Colonic mucosa (tissue), 4 donors: ENCODE measurements around the gene PPP2CA. TPM values are rescaled to one million over a fixed set of nuclear protein-coding genes. Genes with fewer than 3 reads are reported as not detected.
A peak's percentile ranks its signal among the peaks of the same experiment; 100 is the strongest.
"Not testable (repeated sequence)": the region's sequence is repeated elsewhere in the genome, so short reads cannot be mapped to it uniquely, and the experiment has no call there.

Experiments
- DNase-seq: peaks from one replicate; pipeline ENCODE4 v3.0.0-alpha.2; 2020
- H3K27ac ChIP-seq: fragments of 200-600 bp; one replicate; pipeline ENCODE4 v1.8.0; 2021
- H3K27me3 ChIP-seq: fragments of 200-600 bp; one replicate; pipeline ENCODE4 v1.8.0; 2021
- H3K36me3 ChIP-seq: fragments of 200-600 bp; one replicate; pipeline ENCODE4 v1.8.0; 2021
- H3K4me1 ChIP-seq: fragments of 200-600 bp; one replicate; pipeline ENCODE4 v1.8.0; 2021; ENCODE audit warnings: mild to moderate bottlenecking
- H3K4me3 ChIP-seq: fragments of 200-600 bp; one replicate; pipeline ENCODE4 v1.8.0; 2021
- H3K9ac ChIP-seq, 2 donors: one replicate each; pipeline ENCODE4 v1.7.0; 2013; ENCODE audit warnings: control low read depth in 2 of 2, low read depth in 2 of 2, low read length in 2 of 2
- H3K9me3 ChIP-seq: fragments of 200-600 bp; one replicate; pipeline ENCODE4 v1.8.0; 2021
- intact Hi-C: fragments of 100-400 bp; cut with DNase I; formaldehyde crosslinking; loops from one replicate; pipeline ENCODE4 v1.14.1; 2022
- total RNA-seq, 2 donors: library from RNA; stranded (reverse); fragmentation: NEBNext Ultra II Directional in 1 of 2; extraction: Animal tissue kit (Norgen Biotek cat#: 25700) in 1 of 2; gene quantifications; one replicate each; pipeline ENCODE4 v1.2.1, GENCODE V29; 2021
- TF ChIP-seq, protein P1 (sequence below): fragments of 200-600 bp; IDR thresholded peaks from one replicate; pipeline ENCODE4 v1.8.0; 2022; ENCODE audit warnings: antibody characterized with exemption, mild to moderate bottlenecking
- donor health status: healthy.
- donor health status: DM: no; HTN: no; CAD: no.
- donor health status: DM: no; HTN: no; CAD: no.

The PPP2CA gene
- total RNA-seq, 2 donors from 2014 or later = 147 to 150 TPM

DNA sequence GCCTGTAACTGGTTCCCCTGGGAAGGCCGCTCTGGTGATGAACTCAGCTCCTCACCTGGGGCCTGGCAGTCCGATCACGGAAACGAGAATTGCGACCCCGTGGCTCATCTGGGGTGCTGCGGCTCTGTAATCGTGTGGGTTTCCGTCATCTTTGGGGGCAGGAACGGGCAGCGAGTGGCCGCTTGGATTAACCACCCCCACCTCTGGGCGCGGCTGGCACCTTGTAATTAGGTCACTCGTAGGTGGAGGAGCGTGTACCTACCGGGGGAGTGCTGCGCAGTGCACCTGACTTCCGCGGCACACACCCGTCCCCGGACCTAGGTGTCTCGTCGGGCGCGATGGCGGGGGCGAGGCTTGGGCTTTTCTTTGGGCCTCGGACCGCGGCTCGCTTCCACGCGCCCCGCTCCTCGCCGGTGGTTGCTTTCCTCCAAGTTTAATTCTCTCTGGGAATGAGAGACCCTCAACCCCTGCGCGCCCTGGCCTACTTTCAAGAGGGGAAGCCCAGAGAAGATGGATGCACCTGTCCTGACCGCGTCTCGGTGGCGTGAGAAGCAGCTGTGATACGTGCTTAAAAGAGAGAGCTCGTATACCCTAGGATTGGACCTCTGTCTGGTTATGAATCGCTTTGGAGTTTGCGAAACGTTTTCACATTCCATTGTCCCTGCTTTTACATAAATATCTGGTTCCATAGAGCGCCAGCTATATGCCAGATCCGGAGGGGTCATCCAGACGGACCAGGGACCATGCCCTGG, 744 bp upstream of the PPP2CA start:
- Histone ChIP-seq H3K9ac (peak overlapping the region; percentile 93 to 97), H3K9me3 (no peaks in the 10 kb centered on the region), H3K36me3 (no peaks in the 10 kb centered on the region), H3K4me1 (peaks cover 20% of the 10 kb centered on the region), H3K4me3 (peak overlapping the region; percentile 80), H3K27ac (peak overlapping the region; percentile 100), H3K27me3 (no peaks in the 10 kb centered on the region)
- TF ChIP-seq, protein P1, sequence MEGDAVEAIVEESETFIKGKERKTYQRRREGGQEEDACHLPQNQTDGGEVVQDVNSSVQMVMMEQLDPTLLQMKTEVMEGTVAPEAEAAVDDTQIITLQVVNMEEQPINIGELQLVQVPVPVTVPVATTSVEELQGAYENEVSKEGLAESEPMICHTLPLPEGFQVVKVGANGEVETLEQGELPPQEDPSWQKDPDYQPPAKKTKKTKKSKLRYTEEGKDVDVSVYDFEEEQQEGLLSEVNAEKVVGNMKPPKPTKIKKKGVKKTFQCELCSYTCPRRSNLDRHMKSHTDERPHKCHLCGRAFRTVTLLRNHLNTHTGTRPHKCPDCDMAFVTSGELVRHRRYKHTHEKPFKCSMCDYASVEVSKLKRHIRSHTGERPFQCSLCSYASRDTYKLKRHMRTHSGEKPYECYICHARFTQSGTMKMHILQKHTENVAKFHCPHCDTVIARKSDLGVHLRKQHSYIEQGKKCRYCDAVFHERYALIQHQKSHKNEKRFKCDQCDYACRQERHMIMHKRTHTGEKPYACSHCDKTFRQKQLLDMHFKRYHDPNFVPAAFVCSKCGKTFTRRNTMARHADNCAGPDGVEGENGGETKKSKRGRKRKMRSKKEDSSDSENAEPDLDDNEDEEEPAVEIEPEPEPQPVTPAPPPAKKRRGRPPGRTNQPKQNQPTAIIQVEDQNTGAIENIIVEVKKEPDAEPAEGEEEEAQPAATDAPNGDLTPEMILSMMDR = no peak
- peak; percentile 89 for DNase-seq
- intact Hi-C loops = loop anchor here (5.0 kb wide), 1 partner anchor 44 kb away; no protein-coding TSS in a partner anchor

DNA sequence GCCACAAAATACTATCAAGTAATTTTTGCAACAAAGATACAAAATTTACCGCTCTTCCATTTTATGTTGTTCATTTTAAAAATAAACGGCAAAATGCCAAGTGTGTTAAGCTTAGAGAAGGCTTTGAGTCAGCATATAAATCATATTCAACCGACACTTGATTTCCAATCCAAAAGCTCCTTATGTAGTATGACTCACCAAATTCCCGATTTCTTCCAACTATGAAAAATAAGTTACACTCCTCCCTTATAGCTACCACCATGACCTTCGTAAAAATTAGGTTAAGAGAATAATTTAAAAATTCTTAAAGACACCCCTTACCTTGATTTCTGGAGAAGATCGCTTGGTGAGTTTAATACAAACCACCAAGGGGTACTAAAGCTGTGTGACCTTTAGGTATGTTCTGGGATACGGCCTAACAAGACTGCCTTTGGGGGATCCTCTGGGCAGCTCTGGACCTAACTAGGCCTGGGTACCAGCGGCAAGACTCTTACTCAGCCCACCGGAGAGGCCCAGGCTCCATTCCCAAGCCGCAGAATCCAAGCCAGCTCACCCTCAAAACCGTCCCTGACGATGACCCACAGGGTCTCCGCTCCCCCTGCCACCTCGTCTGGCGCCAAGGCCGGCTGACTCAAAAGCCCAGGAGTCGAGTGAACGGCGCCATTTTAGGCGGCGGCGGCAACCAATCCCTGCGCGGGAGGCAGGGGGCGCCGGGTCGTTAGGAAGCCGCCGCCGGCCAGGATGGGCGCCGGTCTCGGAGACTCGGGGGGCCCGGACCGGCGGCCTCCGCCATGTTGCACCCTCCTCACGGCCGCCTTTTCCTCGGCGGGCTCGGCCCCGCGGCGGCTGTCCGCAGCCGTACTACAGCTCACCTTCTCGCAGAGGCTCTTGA, 739 bp downstream of the PPP2CA start:
- Histone ChIP-seq H3K9ac (peak overlapping the region; percentile 97 to 100), H3K4me1 (peaks cover 20% of the 10 kb centered on the region), H3K4me3 (peak overlapping the region; percentile 80), H3K27me3 (no peaks in the 10 kb centered on the region), H3K36me3 (no peaks in the 10 kb centered on the region), H3K27ac (peak overlapping the region; percentile 100), H3K9me3 (no peaks in the 10 kb centered on the region)
- peak; percentile 62 for DNase-seq
- TF ChIP-seq, protein P1 = no peak
- intact Hi-C loops = loop anchor here (5.0 kb wide), 1 partner anchor 43 kb away; no protein-coding TSS in a partner anchor

DNA sequence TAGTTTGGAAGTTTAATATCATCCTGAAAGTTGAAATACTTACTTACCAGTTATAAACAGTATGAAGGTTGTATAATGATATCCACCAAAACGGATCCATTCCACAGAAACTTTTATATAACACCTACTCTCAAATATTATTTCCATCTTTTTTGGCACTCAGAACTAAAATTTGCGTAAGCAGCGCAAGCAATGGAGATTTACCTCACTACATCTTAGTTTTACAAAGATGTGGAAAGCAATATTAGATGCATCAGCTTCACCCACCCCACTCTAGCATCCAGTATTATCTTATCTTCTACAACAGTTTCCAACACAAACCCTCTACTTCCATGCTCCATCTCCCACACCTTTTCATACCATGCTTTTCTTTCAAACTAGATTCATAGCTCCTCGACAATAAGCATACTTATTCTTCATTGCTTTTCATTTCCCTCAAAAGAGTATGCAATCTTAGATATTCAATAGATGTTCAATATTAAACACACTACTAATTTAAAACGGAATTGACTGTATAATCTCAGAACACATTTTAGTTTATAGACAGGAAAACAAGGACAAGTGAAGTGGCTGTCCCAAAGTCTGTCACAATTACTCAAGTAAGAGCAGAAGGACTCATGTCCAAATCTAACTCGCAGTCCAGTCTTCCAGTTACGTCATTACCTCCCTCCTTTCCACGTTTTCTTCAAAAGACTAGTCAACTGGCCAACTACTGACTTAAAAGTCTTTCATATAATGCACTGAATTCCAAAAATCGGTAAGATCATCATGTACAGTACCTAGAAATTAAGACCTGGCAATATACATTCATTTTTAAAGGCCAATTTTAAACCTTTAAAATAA, 2.2 kb downstream of the PPP2CA start:
- TF ChIP-seq, protein P1 = no peak
- H3K27ac ChIP-seq = no peak overlapping the region
- intact Hi-C loops = no loop called here
- H3K4me1 ChIP-seq = peaks cover 24% of the 10 kb centered on the region
- H3K4me3 ChIP-seq = peak overlapping the region; percentile 80
- no peaks in the 10 kb centered on the region for H3K27me3 ChIP-seq
- H3K9me3 ChIP-seq = no peaks in the 10 kb centered on the region
- peak overlapping the region in 1 of 2 donors; percentile 97 for H3K9ac ChIP-seq
- no peak for DNase-seq
- H3K36me3 ChIP-seq = no peaks in the 10 kb centered on the region

DNA sequence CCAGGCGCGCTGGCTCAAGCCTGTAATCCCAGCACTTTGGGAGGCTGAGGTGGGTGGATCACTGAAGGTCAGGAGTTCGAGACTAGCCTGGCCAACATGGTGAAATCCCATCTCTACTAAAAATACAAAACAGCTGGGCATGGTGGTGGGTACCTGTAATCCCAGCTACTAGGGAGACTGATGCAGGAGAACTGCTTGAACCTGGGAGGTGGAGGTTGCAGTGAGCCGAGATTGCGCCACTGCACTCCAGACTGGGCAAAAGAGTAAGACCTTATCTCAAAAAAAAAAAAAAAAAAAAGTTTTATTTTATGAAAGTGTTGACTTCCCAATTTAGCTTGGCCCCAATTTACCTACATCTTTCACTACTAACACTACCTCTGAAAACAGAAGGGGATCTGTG, 4.2 kb downstream of the PPP2CA start:
- H3K36me3 ChIP-seq, H3K9ac ChIP-seq, DNase-seq, H3K9me3 ChIP-seq, H3K27me3 ChIP-seq, H3K4me3 ChIP-seq, intact Hi-C loops, H3K27ac ChIP-seq: not testable (repeated sequence)
- peaks cover 17% of the 10 kb centered on the region for H3K4me1 ChIP-seq

DNA sequence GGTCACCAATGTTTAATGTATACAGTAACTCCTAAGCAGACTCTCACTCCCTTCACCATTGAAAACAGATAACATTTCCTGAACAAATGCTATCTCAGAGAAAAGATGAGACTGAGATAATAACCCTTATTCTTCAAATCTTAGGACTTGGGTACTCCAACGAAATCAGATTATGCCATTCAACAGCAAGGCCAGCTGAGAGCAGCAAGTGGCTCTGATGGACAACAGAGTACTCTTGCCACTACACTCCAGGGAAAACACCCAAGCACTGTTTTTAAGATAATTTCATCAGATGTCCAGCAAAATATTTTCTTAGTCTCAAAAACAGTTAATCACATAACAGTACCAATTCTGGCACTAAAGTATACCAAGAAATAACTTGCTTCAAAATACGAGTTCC, 10.1 kb downstream of the PPP2CA start:
- H3K36me3 ChIP-seq = no peaks in the 10 kb centered on the region
- TF ChIP-seq, protein P1 = no peak
- peaks cover 4% of the 10 kb centered on the region for H3K4me1 ChIP-seq
- intact Hi-C loops = no loop called here
- no peak overlapping the region for H3K4me3 ChIP-seq
- H3K27ac ChIP-seq = no peak overlapping the region
- no peaks in the 10 kb centered on the region for H3K27me3 ChIP-seq
- no peaks in the 10 kb centered on the region for H3K9me3 ChIP-seq
- DNase-seq = no peak
- no peak overlapping the region for H3K9ac ChIP-seq

DNA sequence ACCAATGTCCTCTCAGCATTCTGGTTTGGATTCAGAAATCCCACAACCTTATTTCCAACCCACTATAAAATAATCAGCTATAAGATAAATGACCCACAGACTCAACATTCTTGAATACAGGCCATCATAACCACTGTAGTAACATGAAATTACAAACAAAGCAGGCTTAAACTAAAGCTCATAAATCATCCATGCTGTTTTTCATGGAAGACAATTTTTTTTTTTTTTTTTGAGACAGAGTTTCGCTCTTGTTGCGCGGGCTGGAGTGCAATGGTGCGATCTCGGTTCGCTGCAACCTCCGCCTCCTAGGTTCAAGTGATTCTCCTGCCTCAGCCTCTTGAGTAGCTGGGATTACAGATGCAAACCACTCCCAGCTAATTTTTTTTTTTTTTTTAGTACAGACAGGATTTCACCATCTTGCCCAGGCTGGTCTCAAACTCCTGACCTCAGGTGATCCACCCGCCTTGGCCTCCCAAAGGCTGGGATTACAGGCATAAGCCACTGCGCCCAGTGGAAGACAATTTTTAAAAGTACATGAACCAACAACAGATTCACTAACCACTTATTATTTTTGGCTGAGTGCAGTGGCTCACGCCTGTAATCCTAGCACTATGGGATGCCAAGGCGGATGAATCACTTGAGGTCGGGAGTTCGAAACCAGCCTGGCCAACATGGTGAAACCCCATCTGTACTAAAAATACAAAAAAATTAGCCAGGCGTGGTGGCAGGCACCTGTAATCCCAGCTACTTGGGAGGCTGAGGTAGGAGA, 14.4 kb downstream of the PPP2CA start:
- H3K27me3 ChIP-seq, DNase-seq, H3K4me1 ChIP-seq, H3K9me3 ChIP-seq, H3K9ac ChIP-seq, intact Hi-C loops, H3K27ac ChIP-seq, H3K36me3 ChIP-seq, H3K4me3 ChIP-seq: not testable (repeated sequence)
